ENCODE data around the gene MORN1. TPM values are rescaled to one million over a fixed set of nuclear protein-coding genes. Genes with fewer than 3 reads are reported as not detected.

Gene MORN1
- total and polyA plus RNA-seq, 4 donors: 5.2 to 23.9 (median 13.9) TPM

GRCh38 chr1:2438641-2439040, 47.3 kb upstream of the MORN1 start:
- ATAC-seq (ENCODE audit: insufficient read depth, low FRiP score) (no peak), DNase-seq (no peak)
- H3K4me1 ChIP-seq (ENCODE audit: control insufficient read depth in 5 of 5, insufficient read depth in 5 of 5, low read length in 5 of 5): peaks cover 0 to 17% (median 0%) of the 10 kb centered on the region in 5 donors
- peaks cover 0 to 26% (median 23%) of the 10 kb centered on the region in 3 donors for H3K27me3 ChIP-seq (ENCODE audit: control insufficient read depth in 3 of 3, insufficient read depth in 3 of 3, low read length in 2 of 3)
- TF ChIP-seq CTCF (IDR thresholded peaks at IDR 0.05; ENCODE audit: control extremely low read depth, extremely low read depth): no peak
- no peak overlapping the region for H3K9ac ChIP-seq (ENCODE audit: insufficient read depth in 1 of 2, low read length in 2 of 2)
- WGBS, 2 donors: 84 to 92% methylated on average over 14 of the region's 14 CpGs
- no peaks in the 10 kb centered on the region for H3K36me3 ChIP-seq (ENCODE audit: control insufficient read depth in 4 of 4, insufficient read depth in 4 of 4, low read length in 4 of 4)
- H3K27ac ChIP-seq (ENCODE audit: low read depth in 1 of 2, low read length in 1 of 2): no peak overlapping the region
- no peak overlapping the region for H3K4me3 ChIP-seq
- peaks cover 0 to 1% (median 0%) of the 10 kb centered on the region in 4 donors for H3K9me3 ChIP-seq (ENCODE audit: control insufficient read depth in 4 of 4, insufficient read depth in 3 of 4, low read length in 3 of 4)

GRCh38 chr1:2438038-2438437, 46.7 kb upstream of the MORN1 start:
- Histone ChIP-seq H3K4me3 (no peak overlapping the region), H3K4me1 (ENCODE audit: control insufficient read depth in 5 of 5, insufficient read depth in 5 of 5, low read length in 5 of 5) (peaks cover 0 to 14% (median 0%) of the 10 kb centered on the region in 5 donors), H3K9ac (ENCODE audit: insufficient read depth in 1 of 2, low read length in 2 of 2) (no peak overlapping the region), H3K27ac (ENCODE audit: low read depth in 1 of 2, low read length in 1 of 2) (no peak overlapping the region), H3K27me3 (ENCODE audit: control insufficient read depth in 3 of 3, insufficient read depth in 3 of 3, low read length in 2 of 3) (peaks cover 0 to 26% (median 20%) of the 10 kb centered on the region in 3 donors), H3K9me3 (ENCODE audit: control insufficient read depth in 4 of 4, insufficient read depth in 3 of 4, low read length in 3 of 4) (peaks cover 0 to 1% (median 0%) of the 10 kb centered on the region in 4 donors), H3K36me3 (ENCODE audit: control insufficient read depth in 4 of 4, insufficient read depth in 4 of 4, low read length in 4 of 4) (no peaks in the 10 kb centered on the region)
- 54 to 73% methylated on average over 15 of the region's 15 CpGs for WGBS, 2 donors
- no peak for TF ChIP-seq CTCF (IDR thresholded peaks at IDR 0.05; ENCODE audit: control extremely low read depth, extremely low read depth)
- ATAC-seq (ENCODE audit: insufficient read depth, low FRiP score): no peak
- DNase-seq: no peak

GRCh38 chr1:2437617-2438016, 46.3 kb upstream of the MORN1 start:
- WGBS, 2 donors: 88 to 91% methylated on average over 15 of the region's 15 CpGs
- peaks cover 0 to 24% (median 16%) of the 10 kb centered on the region in 3 donors for H3K27me3 ChIP-seq (ENCODE audit: control insufficient read depth in 3 of 3, insufficient read depth in 3 of 3, low read length in 2 of 3)
- H3K4me1 ChIP-seq (ENCODE audit: control insufficient read depth in 5 of 5, insufficient read depth in 5 of 5, low read length in 5 of 5): peaks cover 0 to 10% (median 0%) of the 10 kb centered on the region in 5 donors
- no peak overlapping the region for H3K9ac ChIP-seq (ENCODE audit: insufficient read depth in 1 of 2, low read length in 2 of 2)
- no peak overlapping the region for H3K27ac ChIP-seq (ENCODE audit: low read depth in 1 of 2, low read length in 1 of 2)
- H3K36me3 ChIP-seq (ENCODE audit: control insufficient read depth in 4 of 4, insufficient read depth in 4 of 4, low read length in 4 of 4): no peaks in the 10 kb centered on the region
- ATAC-seq (ENCODE audit: insufficient read depth, low FRiP score): no peak
- no peak for DNase-seq
- no peak overlapping the region for H3K4me3 ChIP-seq
- no peak for TF ChIP-seq CTCF (IDR thresholded peaks at IDR 0.05; ENCODE audit: control extremely low read depth, extremely low read depth)
- peaks cover 0 to 1% (median 0%) of the 10 kb centered on the region in 4 donors for H3K9me3 ChIP-seq (ENCODE audit: control insufficient read depth in 4 of 4, insufficient read depth in 3 of 4, low read length in 3 of 4)

GRCh38 chr1:2436876-2437275, 45.5 kb upstream of the MORN1 start:
- Histone ChIP-seq H3K9ac (ENCODE audit: insufficient read depth in 1 of 2, low read length in 2 of 2) (no peak overlapping the region), H3K27me3 (ENCODE audit: control insufficient read depth in 3 of 3, insufficient read depth in 3 of 3, low read length in 2 of 3) (peaks cover 0 to 18% (median 8%) of the 10 kb centered on the region in 3 donors), H3K27ac (ENCODE audit: low read depth in 1 of 2, low read length in 1 of 2) (no peak overlapping the region), H3K4me1 (ENCODE audit: control insufficient read depth in 5 of 5, insufficient read depth in 5 of 5, low read length in 5 of 5) (peaks cover 0 to 13% (median 0%) of the 10 kb centered on the region in 5 donors), H3K9me3 (ENCODE audit: control insufficient read depth in 4 of 4, insufficient read depth in 3 of 4, low read length in 3 of 4) (peaks cover 0 to 1% (median 0%) of the 10 kb centered on the region in 4 donors), H3K36me3 (ENCODE audit: control insufficient read depth in 4 of 4, insufficient read depth in 4 of 4, low read length in 4 of 4) (no peaks in the 10 kb centered on the region), H3K4me3 (no peak overlapping the region)
- TF ChIP-seq CTCF (IDR thresholded peaks at IDR 0.05; ENCODE audit: control extremely low read depth, extremely low read depth): no peak
- DNase-seq (no peak), ATAC-seq (ENCODE audit: insufficient read depth, low FRiP score) (no peak)
- 84 to 88% methylated on average over 7 of the region's 7 CpGs for WGBS, 2 donors
